NCI-H2081 (cell line): ENCODE data around the gene ZNF776.
"Not testable (repeated sequence)": the region's sequence is repeated elsewhere in the genome, so short reads cannot be mapped to it uniquely, and the experiment has no call there.

Experiments
- DNase-seq, 2 experiments: peaks; one replicate each; lab custom pipeline; 2025; lab: John Stamatoyannopoulos, UW

Gene ZNF776

DNA sequence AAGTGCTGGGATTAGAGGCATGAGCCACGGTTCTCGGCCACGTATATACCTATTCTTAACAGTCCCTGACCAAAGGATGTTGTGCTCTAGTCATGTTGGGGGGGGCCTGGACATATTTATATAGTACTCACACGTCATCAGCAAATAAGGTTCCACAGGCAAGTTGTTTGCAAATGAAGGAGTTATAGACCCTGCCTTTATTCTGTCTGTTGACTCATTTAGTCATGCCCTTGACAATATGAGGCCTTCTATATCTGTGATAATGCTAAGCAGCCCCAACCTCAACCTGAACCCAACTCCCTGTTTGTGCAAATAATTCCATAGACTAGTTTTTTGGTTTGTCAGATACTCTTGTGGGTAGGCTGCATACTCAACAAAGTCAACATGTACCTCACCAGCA lies 31.7 kb downstream of the ZNF776 start:
- DNase-seq, result no peak

GRCh38 chr19:57779220-57779845 lies 32.7 kb downstream of the ZNF776 start:
- DNase-seq, result no peak

GRCh38 chr19:57786286-57786685 lies 39.7 kb downstream of the ZNF776 start:
- DNase-seq, result no peak

DNA sequence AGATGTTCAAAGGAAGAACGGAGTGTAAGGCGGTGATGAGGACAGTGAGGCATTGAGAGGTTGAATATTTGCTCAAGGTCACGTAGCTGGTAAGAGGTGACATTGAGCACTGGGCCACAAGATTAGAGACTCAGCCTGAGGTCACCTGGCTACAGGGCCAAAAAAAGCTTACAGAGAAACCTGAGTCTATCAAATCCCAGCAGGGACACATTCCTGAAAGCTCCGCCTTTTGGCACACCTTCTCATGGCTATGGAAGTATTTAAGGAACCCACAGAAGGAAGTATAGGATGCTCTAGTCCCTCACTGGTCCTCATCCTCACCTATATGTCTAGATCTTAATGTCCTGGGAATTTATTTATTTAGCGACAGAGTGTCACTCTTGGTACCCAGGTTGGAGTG lies 40.3 kb downstream of the ZNF776 start:
- no peak for DNase-seq

DNA sequence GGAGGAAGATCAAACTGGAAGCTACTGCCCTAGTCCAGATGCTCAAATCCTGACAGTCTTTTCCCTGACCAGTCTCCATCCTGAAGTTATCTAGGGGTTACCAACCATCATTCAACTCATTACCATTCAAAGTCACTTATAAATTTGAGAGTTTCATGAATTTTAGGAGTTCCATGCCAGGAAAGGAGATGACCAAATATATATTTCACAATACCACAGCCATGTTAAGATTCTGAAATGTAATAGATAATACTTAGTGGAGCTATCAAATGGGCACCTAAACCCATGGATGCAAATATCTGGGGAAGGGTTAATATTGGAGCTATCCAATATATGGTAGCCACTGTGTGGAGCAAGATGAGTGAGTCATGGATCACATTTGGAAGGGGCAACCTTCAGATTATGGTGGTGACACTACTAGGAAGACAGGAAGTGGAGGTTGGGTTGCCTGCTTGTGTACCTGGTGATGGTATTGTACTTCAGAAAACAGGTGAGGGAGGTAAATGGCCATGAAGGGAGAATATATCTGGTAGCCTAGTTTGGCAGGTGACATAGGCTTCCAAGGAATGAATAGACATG lies 41.6 kb downstream of the ZNF776 start:
- no peak for DNase-seq

GRCh38 chr19:57789288-57789687 lies 42.7 kb downstream of the ZNF776 start:
- no peak for DNase-seq

- DNase-seq, result not testable (repeated sequence)
These were observed 50.0 kb downstream of the ZNF776 start for GRCh38 chr19:57796580-57796979.

DNA sequence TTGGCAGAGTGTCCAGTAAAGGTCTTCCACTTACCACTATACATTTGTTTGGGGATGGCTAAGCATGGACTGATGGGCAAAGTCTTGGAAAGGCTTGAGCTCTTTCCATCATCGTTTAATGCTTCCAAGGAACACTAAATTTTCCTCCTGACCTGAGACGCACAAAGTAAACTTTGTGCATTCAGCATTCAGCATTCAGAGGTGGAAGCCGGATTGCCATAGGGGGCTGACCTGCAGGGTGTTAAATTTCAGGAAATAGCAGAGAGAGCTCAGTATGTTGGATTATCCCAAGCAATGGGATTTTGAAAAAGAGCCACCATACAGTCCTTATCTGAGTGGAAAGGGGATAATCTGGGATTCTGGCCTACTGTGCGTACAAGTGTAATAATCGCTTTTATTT lies 54.1 kb downstream of the ZNF776 start:
- no peak for DNase-seq

DNA sequence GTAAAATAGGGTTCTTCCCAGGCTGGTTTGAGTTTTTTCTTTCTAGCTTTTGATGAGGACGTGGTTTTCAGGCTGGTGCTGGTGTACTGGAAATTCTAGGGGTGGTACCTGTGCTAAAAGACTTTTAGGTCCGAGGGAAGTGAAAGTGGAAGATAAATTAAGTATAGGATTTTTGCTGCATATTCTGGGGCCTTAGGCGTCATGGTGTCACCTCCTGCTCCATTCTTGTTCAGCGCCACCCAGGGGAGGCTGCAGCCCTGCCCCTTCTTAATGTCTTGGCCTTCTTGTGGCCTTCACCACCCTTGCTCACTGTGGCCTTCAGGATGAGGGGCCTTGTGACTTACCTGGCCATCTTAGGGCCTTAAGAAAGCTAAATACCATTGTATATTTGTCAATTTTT lies 55.7 kb downstream of the ZNF776 start:
- no peak for DNase-seq

DNA sequence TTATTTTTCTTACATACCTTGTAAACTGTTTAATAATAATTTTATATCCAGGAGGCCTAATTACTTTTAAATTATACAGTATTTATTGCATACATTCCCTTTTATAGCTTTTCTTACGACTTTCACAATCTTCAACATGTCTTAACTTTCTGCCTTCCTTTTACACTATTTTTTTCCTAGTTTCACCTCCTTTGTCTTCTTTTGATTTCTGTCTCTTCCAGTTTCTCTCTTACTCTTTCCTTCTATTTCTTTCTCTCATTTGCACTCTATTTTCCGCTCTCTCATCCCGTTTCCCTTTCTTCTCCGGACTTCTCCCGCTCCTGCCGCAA lies 56.6 kb downstream of the ZNF776 start:
- no peak for DNase-seq

GRCh38 chr19:57803594-57804325 lies 57.1 kb downstream of the ZNF776 start:
- no peak for DNase-seq

- DNase-seq, result no peak
These were observed 60.9 kb downstream of the ZNF776 start for GRCh38 chr19:57807541-57807940.
